Lower leg skin (tissue), 4 donors: ENCODE data around the gene GLS. TPM values are rescaled to one million over a fixed set of nuclear protein-coding genes. Genes with fewer than 3 reads are reported as not detected.

Experiments used
- DNase-seq, 2 donors: peaks; one replicate each; pipeline ENCODE4 v3.0.0-alpha.2; 2019; ENCODE audit warnings: low spot score in 2 of 2
- H3K4me3 ChIP-seq: fragments of 200-600 bp; sonication (generic); 2 replicates; pipeline ENCODE4 v1.5.1; 2017; ENCODE audit warnings: mild to moderate bottlenecking, low read depth; ENCODE audit not compliant: poor library complexity, severe bottlenecking
- POLR2A ChIP-seq, 2 donors: fragments of 450-650 bp; IDR thresholded peaks; one replicate each; pipeline ENCODE4 v1.6.1; 2016 to 2017; ENCODE audit warnings: antibody characterized with exemption in 2 of 2, mild to moderate bottlenecking in 1 of 2, moderate library complexity in 1 of 2
- WGBS, 2 donors: methylation state at CpG; one replicate each; pipeline ENCODE4 v1.1.5; 2018; 5-methylcytosine and 5-hydroxymethylcytosine counted together
- intact Hi-C: fragments of 100-400 bp; cut with DNase I; formaldehyde crosslinking; loops from one replicate; pipeline ENCODE4 v1.15.0; 2023; ENCODE audit warnings: low total_unique reads
- total RNA-seq, 4 donors: library from RNA; depleted of rRNA; stranded (reverse); fragments of >200 nt; gene quantifications; one replicate each; pipeline ENCODE4 v1.1.0, GENCODE V29; 2016
- TF ChIP-seq, protein P1 (sequence below), 3 donors: fragments of 450-650 bp; IDR thresholded peaks; one replicate each; pipeline ENCODE4 v1.5.1; 2016; ENCODE audit warnings: antibody characterized with exemption in 3 of 3, mild to moderate bottlenecking in 3 of 3, moderate library complexity in 2 of 3

The GLS gene
- total RNA-seq, 4 donors from 2014 or later, result 55.3 to 86.2 (median 67.6) TPM

DNA sequence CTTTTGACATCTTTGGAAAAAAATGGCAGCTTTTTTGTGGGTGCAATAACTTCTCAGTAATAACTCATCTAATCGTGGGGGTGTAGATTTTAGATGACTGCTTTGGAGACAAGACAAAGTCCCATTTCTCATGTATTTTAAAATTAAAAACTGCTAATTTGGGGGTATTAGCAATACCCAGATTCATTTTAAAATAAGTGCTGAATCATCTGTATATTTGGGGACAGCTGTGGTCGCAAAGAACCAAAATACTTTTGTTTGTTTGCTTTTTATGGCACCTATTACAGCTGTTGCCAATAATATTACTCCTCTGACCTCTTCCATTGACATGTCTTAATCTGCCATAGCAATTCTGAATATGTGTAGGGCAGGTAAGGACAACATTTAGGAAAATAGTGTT is 87.9 kb downstream of the GLS start:
- intact Hi-C loops, result no loop called here
- WGBS, 2 donors, result 81 to 92% methylated on average over 2 of the region's 2 CpGs
- no peak overlapping the region for H3K4me3 ChIP-seq
- TF ChIP-seq, protein P1, sequence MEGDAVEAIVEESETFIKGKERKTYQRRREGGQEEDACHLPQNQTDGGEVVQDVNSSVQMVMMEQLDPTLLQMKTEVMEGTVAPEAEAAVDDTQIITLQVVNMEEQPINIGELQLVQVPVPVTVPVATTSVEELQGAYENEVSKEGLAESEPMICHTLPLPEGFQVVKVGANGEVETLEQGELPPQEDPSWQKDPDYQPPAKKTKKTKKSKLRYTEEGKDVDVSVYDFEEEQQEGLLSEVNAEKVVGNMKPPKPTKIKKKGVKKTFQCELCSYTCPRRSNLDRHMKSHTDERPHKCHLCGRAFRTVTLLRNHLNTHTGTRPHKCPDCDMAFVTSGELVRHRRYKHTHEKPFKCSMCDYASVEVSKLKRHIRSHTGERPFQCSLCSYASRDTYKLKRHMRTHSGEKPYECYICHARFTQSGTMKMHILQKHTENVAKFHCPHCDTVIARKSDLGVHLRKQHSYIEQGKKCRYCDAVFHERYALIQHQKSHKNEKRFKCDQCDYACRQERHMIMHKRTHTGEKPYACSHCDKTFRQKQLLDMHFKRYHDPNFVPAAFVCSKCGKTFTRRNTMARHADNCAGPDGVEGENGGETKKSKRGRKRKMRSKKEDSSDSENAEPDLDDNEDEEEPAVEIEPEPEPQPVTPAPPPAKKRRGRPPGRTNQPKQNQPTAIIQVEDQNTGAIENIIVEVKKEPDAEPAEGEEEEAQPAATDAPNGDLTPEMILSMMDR (IDR thresholded peaks at IDR 0.05), result no peak
- TF ChIP-seq POLR2A (IDR thresholded peaks at IDR 0.05), result no peak
- no peak for DNase-seq

DNA sequence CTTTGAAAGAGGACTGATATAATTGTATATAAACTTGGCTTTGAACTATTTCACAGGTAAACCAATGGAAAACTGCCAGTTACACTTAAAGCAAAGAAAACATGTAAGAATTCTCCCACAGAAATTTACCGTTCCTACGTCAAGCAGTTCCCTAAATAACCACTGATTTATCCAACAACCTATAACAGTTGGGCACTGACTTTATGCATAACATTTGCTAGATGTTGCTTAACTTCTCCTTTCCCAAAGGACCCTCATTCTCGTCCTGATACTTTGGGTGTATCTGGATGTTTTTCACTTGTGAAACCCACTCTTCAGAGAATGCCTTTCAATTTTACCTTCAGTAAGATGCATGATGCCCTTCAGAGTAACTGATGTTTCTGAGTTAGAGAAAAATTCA is 89.5 kb downstream of the GLS start:
- H3K4me3 ChIP-seq, result no peak overlapping the region
- DNase-seq, result no peak
- no peak for TF ChIP-seq POLR2A (IDR thresholded peaks at IDR 0.05)
- TF ChIP-seq, protein P1 (IDR thresholded peaks at IDR 0.05), result no peak
- 92 to 93% methylated on average over 3 of the region's 3 CpGs for WGBS, 2 donors
- intact Hi-C loops, result no loop called here

DNA sequence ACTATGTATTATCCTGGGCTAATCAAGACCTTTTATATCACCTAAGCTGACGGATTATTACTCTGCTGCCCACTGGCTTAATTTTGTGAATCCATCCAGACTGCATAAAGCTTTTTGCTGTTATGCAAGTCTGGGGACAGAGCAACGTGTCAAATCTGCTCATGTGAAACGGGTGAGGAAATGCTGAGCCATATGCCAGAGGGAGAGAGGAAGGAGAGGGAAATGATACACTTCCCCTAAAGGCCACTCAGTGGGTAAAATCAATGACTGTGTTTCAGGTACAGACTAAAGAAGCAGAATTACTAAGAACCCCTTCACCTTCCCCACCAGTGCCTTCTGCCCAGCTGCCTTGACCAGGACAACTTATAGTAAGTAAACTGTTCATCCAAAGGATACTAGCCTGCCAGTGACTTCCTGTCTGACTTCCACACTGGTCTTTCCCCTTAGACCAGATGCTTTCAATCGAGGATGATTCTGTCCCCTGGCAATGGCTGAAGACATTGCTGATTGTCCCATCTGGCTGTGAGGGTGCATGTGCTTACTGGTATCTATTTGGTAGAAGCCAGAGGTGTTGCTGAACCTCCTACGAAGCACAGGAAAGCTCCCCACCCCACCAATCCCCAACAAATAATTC is 90.4 kb downstream of the GLS start:
- 73 to 84% methylated on average over 5 of the region's 5 CpGs for WGBS, 2 donors
- intact Hi-C loops, result no loop called here
- TF ChIP-seq, protein P1 (IDR thresholded peaks at IDR 0.05), result no peak
- TF ChIP-seq POLR2A (IDR thresholded peaks at IDR 0.05), result no peak
- no peak for DNase-seq
- H3K4me3 ChIP-seq, result no peak overlapping the region

DNA sequence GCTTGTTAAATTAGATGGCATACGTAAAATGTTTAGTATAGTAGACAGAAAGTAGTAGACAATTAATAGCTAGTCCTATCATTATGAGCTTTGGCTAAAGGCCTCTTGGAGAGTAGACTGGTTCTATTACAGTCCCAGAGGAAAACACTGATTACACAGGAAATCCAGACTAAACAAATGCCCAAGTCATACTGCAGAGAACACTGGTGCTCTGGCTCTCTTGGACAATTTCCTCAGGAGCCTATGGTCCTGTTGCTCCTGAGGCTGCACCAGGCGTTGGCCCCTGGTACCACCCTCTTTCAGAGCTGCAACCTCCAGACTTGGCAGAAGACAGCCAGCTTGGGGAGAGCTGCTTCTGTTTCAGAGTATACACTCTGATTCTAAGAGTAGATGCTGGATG is 91.6 kb downstream of the GLS start:
- TF ChIP-seq, protein P1 (IDR thresholded peaks at IDR 0.05), result no peak
- TF ChIP-seq POLR2A (IDR thresholded peaks at IDR 0.05), result no peak
- 78 to 89% methylated on average over 2 of the region's 2 CpGs for WGBS, 2 donors

DNA sequence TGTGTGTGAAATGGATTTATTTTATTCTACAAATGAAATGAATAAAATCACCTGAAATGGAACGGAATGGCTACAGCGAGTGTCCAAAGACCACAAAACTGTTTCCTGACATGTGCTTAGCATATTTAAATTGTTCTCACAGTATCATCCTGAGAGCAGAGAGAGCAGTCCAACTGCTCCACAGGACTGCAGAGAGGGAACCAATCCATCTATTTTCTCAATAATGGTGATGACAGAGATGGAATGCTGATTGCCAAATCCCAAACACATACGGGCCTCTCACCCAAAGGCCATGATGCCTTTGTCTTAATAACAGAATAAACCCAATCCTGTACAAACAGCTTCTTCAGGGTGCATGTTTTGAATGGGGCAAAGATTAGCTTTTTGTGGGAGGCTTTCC is 92.2 kb downstream of the GLS start:
- 74 to 83% methylated on average over 3 of the region's 3 CpGs for WGBS, 2 donors
- no peak for DNase-seq
- intact Hi-C loops, result no loop called here

More for the DNA sequence above, 91.6 kb downstream of the GLS start:
- no peak for DNase-seq
- intact Hi-C loops, result no loop called here
- H3K4me3 ChIP-seq, result no peak overlapping the region

More for the DNA sequence above, 92.2 kb downstream of the GLS start:
- TF ChIP-seq POLR2A (IDR thresholded peaks at IDR 0.05), result no peak
- TF ChIP-seq, protein P1 (IDR thresholded peaks at IDR 0.05), result no peak
- H3K4me3 ChIP-seq, result no peak overlapping the region
